Mucosa of gallbladder (tissue), 1 donor: Measurements from ENCODE around the gene RBM26. TPM values are rescaled to one million over a fixed set of nuclear protein-coding genes. Genes with fewer than 3 reads are reported as not detected.
"Not testable (repeated sequence)": the region's sequence is repeated elsewhere in the genome, so short reads cannot be mapped to it uniquely, and the experiment has no call there.

Experiments used
- DNase-seq: peaks from one replicate; pipeline ENCODE4 v3.0.0-alpha.2; 2020; ENCODE audit warnings: low spot score
- total RNA-seq: library from RNA; stranded (reverse); gene quantifications from one replicate; pipeline ENCODE4 v1.2.1, GENCODE V29; 2021
- donor health status: DM: no; HTN: no; CAD: no.

The RBM26 gene
- total RNA-seq, 1 donor from 2014 or later, result 29.7 TPM

- no peak for DNase-seq
Observed at GRCh38 chr13:79320433-79320832, 85.6 kb downstream of the RBM26 start.

GRCh38 chr13:79318664-79319063 is 87.4 kb downstream of the RBM26 start:
- no peak for DNase-seq

GRCh38 chr13:79317856-79318255 is 88.2 kb downstream of the RBM26 start:
- DNase-seq, result no peak

- no peak for DNase-seq
Observed at GRCh38 chr13:79314652-79315051, 91.4 kb downstream of the RBM26 start.

- DNase-seq, result no peak
Observed at GRCh38 chr13:79312340-79312855, 93.7 kb downstream of the RBM26 start.

- DNase-seq, result no peak
Observed at GRCh38 chr13:79311386-79311785, 94.7 kb downstream of the RBM26 start.

- DNase-seq, result no peak
Observed at GRCh38 chr13:79309690-79310089, 96.4 kb downstream of the RBM26 start.

- DNase-seq, result no peak
Observed at GRCh38 chr13:79307866-79308298, 98.2 kb downstream of the RBM26 start.

- DNase-seq, result no peak
Observed at GRCh38 chr13:79307433-79307861, 98.6 kb downstream of the RBM26 start.

- DNase-seq, result no peak
Observed at GRCh38 chr13:79306650-79307049, 99.4 kb downstream of the RBM26 start.

- no peak for DNase-seq
Observed at GRCh38 chr13:79297128-79297527, 108.9 kb downstream of the RBM26 start.

GRCh38 chr13:79295906-79296706 is 109.9 kb downstream of the RBM26 start:
- no peak for DNase-seq

GRCh38 chr13:79290595-79291244 is 115.3 kb downstream of the RBM26 start:
- DNase-seq, result no peak

- DNase-seq, result no peak
Observed at GRCh38 chr13:79289571-79289970, 116.5 kb downstream of the RBM26 start.

GRCh38 chr13:79287939-79288795 is 117.9 kb downstream of the RBM26 start:
- no peak for DNase-seq

- DNase-seq, result no peak
Observed at GRCh38 chr13:79285159-79285558, 120.9 kb downstream of the RBM26 start.

- DNase-seq, result no peak
Observed at GRCh38 chr13:79283742-79284141, 122.3 kb downstream of the RBM26 start.

GRCh38 chr13:79282976-79283375 is 123.1 kb downstream of the RBM26 start:
- DNase-seq, result no peak

GRCh38 chr13:79282508-79282907 is 123.5 kb downstream of the RBM26 start:
- DNase-seq, result no peak

GRCh38 chr13:79281339-79281747 is 124.7 kb downstream of the RBM26 start:
- no peak for DNase-seq

GRCh38 chr13:79279735-79280134 is 126.3 kb downstream of the RBM26 start:
- DNase-seq, result not testable (repeated sequence)

- DNase-seq, result no peak
Observed at GRCh38 chr13:79273045-79273444, 133.0 kb downstream of the RBM26 start.
